Thyroid gland (tissue), 4 donors: ENCODE results near the gene CHCHD5. TPM values are rescaled to one million over a fixed set of nuclear protein-coding genes. Genes with fewer than 3 reads are reported as not detected.

ENCODE experiments used
- DNase-seq, 2 donors: peaks; one replicate each; pipeline ENCODE4 v3.0.0-alpha.2; 2019
- H3K27ac ChIP-seq, 3 donors: fragments of 200-600 bp; sonication (generic); 1 replicate in 2 of 3; 2 replicates in 1 of 3; pipeline ENCODE4 v1.5.1; 2016 to 2019; ENCODE audit warnings: mild to moderate bottlenecking in 1 of 3, moderate library complexity in 1 of 3
- H3K27me3 ChIP-seq: fragments of 200-600 bp; sonication (generic); one replicate; pipeline ENCODE4 v1.5.1; 2019
- H3K36me3 ChIP-seq, 2 donors: fragments of 200-600 bp; sonication (generic); one replicate each; pipeline ENCODE4 v1.5.1; 2016 to 2019
- H3K4me1 ChIP-seq, 2 donors: fragments of 200-600 bp; sonication (generic); one replicate each; pipeline ENCODE4 v1.5.1; 2017 to 2019
- H3K4me3 ChIP-seq, 3 donors: fragments of 200-600 bp; sonication (generic); replicated peaks in 1 of 3; 1 replicate in 2 of 3; 2 replicates in 1 of 3; pipeline ENCODE4 v1.5.1; 2016; ENCODE audit warnings: mild to moderate bottlenecking in 1 of 3
- H3K9me3 ChIP-seq: fragments of 200-600 bp; sonication (generic); one replicate; pipeline ENCODE4 v1.5.1; 2017
- CTCF ChIP-seq, 6 experiments: fragments of 200-600 bp in 3 of 6; fragments of 450-650 bp in 3 of 6; sonication (generic) in 3 of 6; IDR thresholded peaks; one replicate each; pipeline ENCODE4 v1.5.1; 2016 to 2019; ENCODE audit warnings: antibody characterized with exemption in 6 of 6, mild to moderate bottlenecking in 2 of 6, inconsistent platforms in 1 of 6, moderate library complexity in 1 of 6
- POLR2A ChIP-seq, 2 donors: fragments of 450-650 bp; IDR thresholded peaks; one replicate each; pipeline ENCODE4 v1.6.1; 2017; ENCODE audit warnings: antibody characterized with exemption in 2 of 2, mild to moderate bottlenecking in 2 of 2, moderate library complexity in 1 of 2
- WGBS, 2 donors: methylation state at CpG; one replicate each; pipeline ENCODE4 v1.1.5; 2017; 5-methylcytosine and 5-hydroxymethylcytosine counted together
- intact Hi-C: fragments of 100-400 bp; cut with DNase I; formaldehyde crosslinking; loops from one replicate; pipeline ENCODE4 v1.15.1; 2023
- total RNA-seq, 4 donors: library from RNA; depleted of rRNA; stranded (reverse); fragments of >200 nt; gene quantifications; one replicate each; pipeline ENCODE4 v1.2.3, GENCODE V29; 2016

Gene CHCHD5
- total RNA-seq, 4 donors from 2014 or later: 14.6 to 70.6 (median 29.1) TPM

- H3K27me3 ChIP-seq: no peaks in the 10 kb centered on the region
- TF ChIP-seq CTCF (IDR thresholded peaks at IDR 0.05): no peak
- no peak for TF ChIP-seq POLR2A (IDR thresholded peaks at IDR 0.05)
- H3K9me3 ChIP-seq: no peaks in the 10 kb centered on the region
- H3K4me1 ChIP-seq: peaks cover 15 to 18% of the 10 kb centered on the region in 2 donors
- peak overlapping the region in 1 of 3 donors; percentile 96 for H3K27ac ChIP-seq
- peak overlapping the region in 1 of 3 donors; percentile 64 for H3K4me3 ChIP-seq
- DNase-seq: no peak
- intact Hi-C loops: loop anchor here (5.0 kb wide), 1 partner anchor 103 kb away; the partner anchor contains the start of gene TTL
- WGBS, 2 donors: 100% methylated on average over 3 of the region's 3 CpGs
- H3K36me3 ChIP-seq: peaks cover 0 to 11% of the 10 kb centered on the region in 2 donors
Observed at GRCh38 chr2:112585400-112585799, 991 bp downstream of the CHCHD5 start.

GRCh38 chr2:112585873-112586464 is 1.6 kb downstream of the CHCHD5 start:
- H3K27me3 ChIP-seq: no peaks in the 10 kb centered on the region
- no peak for TF ChIP-seq POLR2A (IDR thresholded peaks at IDR 0.05)
- no peak for TF ChIP-seq CTCF (IDR thresholded peaks at IDR 0.05)
- H3K4me3 ChIP-seq: no peak overlapping the region
- 97% methylated on average over 14 to 18 of the region's 18 CpGs for WGBS, 2 donors
- peaks cover 15 to 18% of the 10 kb centered on the region in 2 donors for H3K4me1 ChIP-seq
- no peak overlapping the region for H3K27ac ChIP-seq
- H3K9me3 ChIP-seq: no peaks in the 10 kb centered on the region
- peaks cover 0 to 11% of the 10 kb centered on the region in 2 donors for H3K36me3 ChIP-seq
- no peak for DNase-seq
- intact Hi-C loops: loop anchor here (5.0 kb wide), 1 partner anchor 104 kb away; the partner anchor contains the start of gene TTL

GRCh38 chr2:112588611-112589045 is 4.2 kb downstream of the CHCHD5 start:
- Histone ChIP-seq H3K27me3 (no peaks in the 10 kb centered on the region), H3K4me3 (no peak overlapping the region), H3K36me3 (peaks cover 0 to 11% of the 10 kb centered on the region in 2 donors), H3K9me3 (no peaks in the 10 kb centered on the region), H3K27ac (no peak overlapping the region), H3K4me1 (peaks cover 9 to 13% of the 10 kb centered on the region in 2 donors)
- DNase-seq: peak in 1 of 2 donors; percentile 39
- no peak for TF ChIP-seq CTCF (IDR thresholded peaks at IDR 0.05)
- no peak for TF ChIP-seq POLR2A (IDR thresholded peaks at IDR 0.05)
- 75 to 80% methylated on average over 6 of the region's 6 CpGs for WGBS, 2 donors
- intact Hi-C loops: loop anchor here (5.0 kb wide), 1 partner anchor 106 kb away; the partner anchor contains the start of gene TTL

- intact Hi-C loops: no loop called here
- TF ChIP-seq POLR2A (IDR thresholded peaks at IDR 0.05): no peak
- TF ChIP-seq CTCF (IDR thresholded peaks at IDR 0.05): no peak
- H3K27ac ChIP-seq: no peak overlapping the region
Observed at GRCh38 chr2:112591413-112591812, 7.0 kb downstream of the CHCHD5 start.

GRCh38 chr2:112593736-112594135 is 9.3 kb downstream of the CHCHD5 start:
- 92 to 95% methylated on average over 4 of the region's 4 CpGs for WGBS, 2 donors
- intact Hi-C loops: no loop called here
- H3K27me3 ChIP-seq: no peaks in the 10 kb centered on the region
- no peak for DNase-seq
- TF ChIP-seq CTCF (IDR thresholded peaks at IDR 0.05): no peak
- no peak for TF ChIP-seq POLR2A (IDR thresholded peaks at IDR 0.05)
- no peaks in the 10 kb centered on the region for H3K36me3 ChIP-seq
- H3K4me1 ChIP-seq: no peaks in the 10 kb centered on the region
- no peak overlapping the region for H3K27ac ChIP-seq
- H3K4me3 ChIP-seq: no peak overlapping the region
- no peaks in the 10 kb centered on the region for H3K9me3 ChIP-seq

More at GRCh38 chr2:112591413-112591812, 7.0 kb downstream of the CHCHD5 start:
- H3K9me3 ChIP-seq: no peaks in the 10 kb centered on the region
- 72 to 84% methylated on average over 5 of the region's 5 CpGs for WGBS, 2 donors
- peaks cover 0 to 11% of the 10 kb centered on the region in 2 donors for H3K36me3 ChIP-seq
- no peak overlapping the region for H3K4me3 ChIP-seq
- no peak for DNase-seq
- H3K27me3 ChIP-seq: no peaks in the 10 kb centered on the region
- no peaks in the 10 kb centered on the region for H3K4me1 ChIP-seq
